GM18858 (cell line): ENCODE measurements around the gene CABCOCO1.

Experiments
- ATAC-seq: cut with Tn5 transposase; IDR thresholded peaks from one replicate; pipeline ENCODE4 v1.9.1; 2021; ENCODE audit not compliant: unreplicated experiment

Gene CABCOCO1

GRCh38 chr10:61812920-61813319 is 150.2 kb downstream of the CABCOCO1 start:
- ATAC-seq: no peak

GRCh38 chr10:61814160-61814559 is 151.4 kb downstream of the CABCOCO1 start:
- ATAC-seq: no peak

GRCh38 chr10:61815496-61815895 is 152.8 kb downstream of the CABCOCO1 start:
- no peak for ATAC-seq
